HCT116 (cell line): ENCODE data around the gene CRTC1. TPM values are rescaled to one million over a fixed set of nuclear protein-coding genes. Genes with fewer than 3 reads are reported as not detected.

Source experiments
- ATAC-seq: fragments of 200-7000 bp; cut with Tn5 transposase; 2 replicates; pipeline ENCODE4 v1.9.1; 2020; ENCODE audit warnings: mild to moderate bottlenecking, moderate library complexity
- BruUV-seq: library from RNA; stranded (reverse); fragments of 400-500 nt; replicated peaks from 2 replicates; lab custom pipeline; 2021; lab: Mats Ljungman, UMichigan
- CTCF ChIA-PET: fragments of 300-600 bp; sonication (Branson Sonifier 250); formaldehyde crosslinking; loops from one replicate; lab custom pipeline; 2021; ENCODE audit warnings: antibody characterized with exemption; lab: Charles Lee
- POLR2A ChIA-PET: fragments of 300-600, 350-600 bp; sonication (Branson Sonifier 250); formaldehyde crosslinking; loops from one replicate; lab custom pipeline; 2021; ENCODE audit warnings: antibody characterized with exemption; lab: Charles Lee
- RAD21 ChIA-PET, 2 experiments: fragments of 300-600 bp; sonication (Branson Sonifier 250); formaldehyde crosslinking; loops; one replicate each; lab custom pipeline; 2023; ENCODE audit warnings: low total read pairs in 2 of 2; ENCODE audit not compliant: uncharacterized antibody in 2 of 2, unreplicated experiment in 2 of 2, low non-redundant PET in 1 of 2; lab: Charles Lee
- DNase-seq: peaks from one replicate; pipeline ENCODE4 v3.0.0-alpha.2; 2010; ENCODE audit warnings: low read depth, low spot score
- H2AFZ ChIP-seq: fragments of 200-600 bp; shearing (Covaris generic), sonication (generic); 2 replicates; pipeline ENCODE4 v1.6.1; 2017; ENCODE audit warnings: low read depth, mixed run types, mixed read lengths, antibody characterized with exemption, low read length; ENCODE audit not compliant: poor library complexity, severe bottlenecking
- H3K27ac ChIP-seq: 2 replicates; pipeline ENCODE4 v1.5.1; 2012; ENCODE audit warnings: low read depth, low read length
- H3K27me3 ChIP-seq: fragments of 200-600 bp; sonication (generic); 2 replicates; pipeline ENCODE4 v1.6.1; 2016; ENCODE audit warnings: mixed run types, low read length, mixed read lengths; ENCODE audit not compliant: insufficient read depth
- H3K36me3 ChIP-seq, 2 experiments: fragments of 200-500 bp in 1 of 2; fragments of 200-600 bp in 1 of 2; sonication (Bioruptor generic) in 1 of 2; sonication (generic) in 1 of 2; 2 replicates each; pipeline versions ENCODE4 v1.5.1 to v1.6.1; 2014 to 2016; ENCODE audit warnings: low read length in 2 of 2, inconsistent platforms in 1 of 2, mixed read lengths in 1 of 2, mixed run types in 1 of 2; ENCODE audit not compliant: insufficient read depth in 2 of 2, control insufficient read depth in 1 of 2
- H3K4me1 ChIP-seq, 2 experiments: fragments of 200-600 bp in 1 of 2; sonication (generic) in 1 of 2; 2 replicates each; pipeline versions ENCODE4 v1.5.1 to v1.6.1; 2012 to 2017; ENCODE audit warnings: low read length in 2 of 2, inconsistent platforms in 1 of 2, mild to moderate bottlenecking in 1 of 2, mixed read lengths in 1 of 2, mixed run types in 1 of 2, moderate library complexity in 1 of 2; ENCODE audit not compliant: insufficient read depth in 2 of 2, control insufficient read depth in 1 of 2
- H3K4me2 ChIP-seq: fragments of 200-600 bp; sonication (generic); 2 replicates; pipeline ENCODE4 v1.6.1; 2017; ENCODE audit warnings: mixed run types, low read length, mixed read lengths
- H3K4me3 ChIP-seq, 2 experiments: fragments of 200-600 bp in 1 of 2; sonication (generic) in 1 of 2; replicated peaks in 1 of 2; 2 replicates each; pipeline ENCODE4 v1.5.1; 2011 to 2016; ENCODE audit warnings: low read length in 2 of 2, control low read depth in 1 of 2, low read depth in 1 of 2, mild to moderate bottlenecking in 1 of 2, mixed read lengths in 1 of 2, mixed run types in 1 of 2
- H3K79me2 ChIP-seq: fragments of 200-600 bp; sonication (generic); 2 replicates; pipeline ENCODE4 v1.6.1; 2017; ENCODE audit warnings: mild to moderate bottlenecking, mixed run types, low read length, moderate library complexity, mixed read lengths; ENCODE audit not compliant: insufficient read depth
- H3K9ac ChIP-seq: fragments of 200-600 bp; sonication (generic); 2 replicates; pipeline ENCODE4 v1.6.1; 2016; ENCODE audit warnings: low read length, mixed read lengths
- H3K9me2 ChIP-seq: fragments of 200-600 bp; sonication (generic), shearing (Covaris generic); 2 replicates; pipeline ENCODE4 v1.6.1; 2017; ENCODE audit warnings: mixed run types, mild to moderate bottlenecking, moderate library complexity; ENCODE audit not compliant: insufficient read depth
- H3K9me3 ChIP-seq, 2 experiments: fragments of 200-500 bp in 1 of 2; fragments of 200-600 bp in 1 of 2; sonication (Bioruptor generic) in 1 of 2; sonication (generic) in 1 of 2; 2 replicates each; pipeline ENCODE4 v1.6.1; 2014 to 2017; ENCODE audit warnings: low read length in 2 of 2, mixed read lengths in 2 of 2, inconsistent platforms in 1 of 2, low read depth in 1 of 2, mild to moderate bottlenecking in 1 of 2, mixed run types in 1 of 2, moderate library complexity in 1 of 2; ENCODE audit not compliant: control insufficient read depth in 1 of 2, insufficient read depth in 1 of 2
- H4K20me1 ChIP-seq: fragments of 200-600 bp; sonication (generic), shearing (Covaris generic); 2 replicates; pipeline ENCODE4 v1.6.1; 2017; ENCODE audit warnings: mixed run types, mild to moderate bottlenecking, moderate library complexity; ENCODE audit not compliant: insufficient read depth
- CBX3 ChIP-seq: IDR thresholded peaks from 2 replicates; pipeline ENCODE4 v1.6.1; 2012; ENCODE audit warnings: low read depth
- EGR1 ChIP-seq: IDR thresholded peaks from 2 replicates; pipeline ENCODE4 v1.6.1; 2012; ENCODE audit warnings: low read depth
- EZH2phosphoT487 ChIP-seq: fragments of 200-600 bp; IDR thresholded peaks from 2 replicates; pipeline ENCODE4 v1.6.1; 2018; ENCODE audit warnings: antibody characterized with exemption, borderline replicate concordance
- FOSL1 ChIP-seq: IDR thresholded peaks from 2 replicates; pipeline ENCODE4 v1.6.1; 2012; ENCODE audit warnings: low read depth
- POLR2AphosphoS5 ChIP-seq: IDR thresholded peaks from 2 replicates; pipeline ENCODE4 v1.6.1; 2011; ENCODE audit warnings: mild to moderate bottlenecking, low read depth, low read length, moderate library complexity
- SIN3A ChIP-seq: IDR thresholded peaks from 2 replicates; pipeline ENCODE4 v1.6.1; 2012; ENCODE audit warnings: low read depth
- SP1 ChIP-seq: IDR thresholded peaks from 2 replicates; pipeline ENCODE4 v1.6.1; 2012; ENCODE audit warnings: low read depth
- TCF7L2 ChIP-seq: IDR thresholded peaks from 2 replicates; pipeline ENCODE4 v1.7.0; 2011; ENCODE audit warnings: borderline replicate concordance, inconsistent platforms; ENCODE audit not compliant: insufficient read depth, insufficient read length; ENCODE audit errors: extremely low read depth
- ZFX ChIP-seq: fragments of 450-650 bp; IDR thresholded peaks from 2 replicates; pipeline ENCODE4 v1.6.1; 2017
- ZNF274 ChIP-seq: fragments of 200-500 bp; sonication (Bioruptor generic); IDR thresholded peaks from 2 replicates; pipeline ENCODE4 v1.6.1; 2014; ENCODE audit warnings: mild to moderate bottlenecking, low read depth, low read length, inconsistent platforms
- intact Hi-C: fragments of 100-400 bp; cut with micrococcal nuclease; formaldehyde crosslinking; loops from 2 replicates; pipeline ENCODE4 v1.10.0; 2022
- total RNA-seq: library from RNA; stranded (reverse); gene quantifications from one replicate; pipeline ENCODE4 v1.2.1, GENCODE V29; 2021; ENCODE audit not compliant: unreplicated experiment
- TF ChIP-seq, protein P1 (sequence below), 3 experiments: fragments of 200-600 bp in 1 of 3; sonication (generic) in 1 of 3; IDR thresholded peaks in 2 of 3; conservative IDR thresholded peaks in 1 of 3; 2 replicates each; pipeline ENCODE4 v1.5.1; 2012 to 2017; ENCODE audit warnings: low read depth in 2 of 3, low read length in 2 of 3, antibody characterized with exemption in 1 of 3, borderline replicate concordance in 1 of 3, control low read depth in 1 of 3, mild to moderate bottlenecking in 1 of 3, mixed read lengths in 1 of 3, mixed run types in 1 of 3, moderate library complexity in 1 of 3; ENCODE audit not compliant: insufficient read depth in 1 of 3
- TF ChIP-seq, protein P2 (sequence below): IDR thresholded peaks from 2 replicates; pipeline ENCODE4 v1.6.1; 2011; ENCODE audit warnings: mild to moderate bottlenecking, low read length, moderate library complexity; ENCODE audit not compliant: insufficient replicate concordance; ENCODE audit errors: extremely low read depth
- TF ChIP-seq, protein P3 (sequence below): IDR thresholded peaks from 2 replicates; pipeline ENCODE4 v1.6.1; 2012; ENCODE audit warnings: low read depth
- TF ChIP-seq, protein P4 (sequence below): IDR thresholded peaks from 2 replicates; pipeline ENCODE4 v1.6.1; 2012
- TF ChIP-seq, protein P5 (sequence below): IDR thresholded peaks from 2 replicates; pipeline ENCODE4 v1.6.1; 2012

CRTC1 gene
- total RNA-seq, 1 experiment from 2014 or later, result 14.9 TPM

DNA sequence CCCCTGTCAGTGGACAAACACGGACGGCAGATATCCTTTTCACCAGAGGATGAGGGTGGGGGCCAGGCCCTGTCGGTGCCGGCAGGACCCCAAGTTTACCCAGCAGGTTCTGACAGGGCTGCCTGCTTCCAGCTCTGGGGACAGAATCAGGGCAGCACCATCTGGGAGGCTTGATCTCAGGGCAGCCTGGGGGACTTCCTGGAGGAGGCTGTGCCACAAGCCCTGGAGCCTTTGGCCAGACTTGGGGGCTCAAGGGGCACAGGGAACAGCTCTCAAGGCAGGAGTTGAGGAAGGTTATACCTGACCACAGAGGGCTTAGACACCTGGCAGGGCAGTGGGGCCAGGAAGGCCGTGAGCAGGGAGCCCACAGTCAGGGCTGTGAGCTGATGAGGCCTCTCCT is 62.5 kb downstream of the CRTC1 start:
- RAD21 ChIA-PET, result no interaction called here
- no TSS peak for BruUV-seq
- no peaks in the 10 kb centered on the region for H3K9me3 ChIP-seq
- intact Hi-C loops, result no loop called here
- no peak overlapping the region for H3K4me2 ChIP-seq
- no peaks in the 10 kb centered on the region for H3K79me2 ChIP-seq
- H3K36me3 ChIP-seq, result peaks cover 0 to 5% of the 10 kb centered on the region in 2 experiments; a peak in 1 of 4 replicates
- no peaks in the 10 kb centered on the region for H4K20me1 ChIP-seq
- H3K4me1 ChIP-seq, result no peaks in the 10 kb centered on the region; a peak in 2 of 4 replicates
- TF ChIP-seq POLR2AphosphoS5, result no peak
- no peak for TF ChIP-seq TCF7L2
- TF ChIP-seq, protein P1, sequence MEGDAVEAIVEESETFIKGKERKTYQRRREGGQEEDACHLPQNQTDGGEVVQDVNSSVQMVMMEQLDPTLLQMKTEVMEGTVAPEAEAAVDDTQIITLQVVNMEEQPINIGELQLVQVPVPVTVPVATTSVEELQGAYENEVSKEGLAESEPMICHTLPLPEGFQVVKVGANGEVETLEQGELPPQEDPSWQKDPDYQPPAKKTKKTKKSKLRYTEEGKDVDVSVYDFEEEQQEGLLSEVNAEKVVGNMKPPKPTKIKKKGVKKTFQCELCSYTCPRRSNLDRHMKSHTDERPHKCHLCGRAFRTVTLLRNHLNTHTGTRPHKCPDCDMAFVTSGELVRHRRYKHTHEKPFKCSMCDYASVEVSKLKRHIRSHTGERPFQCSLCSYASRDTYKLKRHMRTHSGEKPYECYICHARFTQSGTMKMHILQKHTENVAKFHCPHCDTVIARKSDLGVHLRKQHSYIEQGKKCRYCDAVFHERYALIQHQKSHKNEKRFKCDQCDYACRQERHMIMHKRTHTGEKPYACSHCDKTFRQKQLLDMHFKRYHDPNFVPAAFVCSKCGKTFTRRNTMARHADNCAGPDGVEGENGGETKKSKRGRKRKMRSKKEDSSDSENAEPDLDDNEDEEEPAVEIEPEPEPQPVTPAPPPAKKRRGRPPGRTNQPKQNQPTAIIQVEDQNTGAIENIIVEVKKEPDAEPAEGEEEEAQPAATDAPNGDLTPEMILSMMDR (IDR thresholded peaks at IDR 0.05 in 2 of 3, conservative IDR thresholded peaks at IDR 0.05 in 1 of 3; ENCODE audit: borderline replicate concordance in 1 of 3, insufficient read depth in 1 of 3, low read depth in 2 of 3, low read length in 2 of 3), result no peak
- TF ChIP-seq, protein P2, sequence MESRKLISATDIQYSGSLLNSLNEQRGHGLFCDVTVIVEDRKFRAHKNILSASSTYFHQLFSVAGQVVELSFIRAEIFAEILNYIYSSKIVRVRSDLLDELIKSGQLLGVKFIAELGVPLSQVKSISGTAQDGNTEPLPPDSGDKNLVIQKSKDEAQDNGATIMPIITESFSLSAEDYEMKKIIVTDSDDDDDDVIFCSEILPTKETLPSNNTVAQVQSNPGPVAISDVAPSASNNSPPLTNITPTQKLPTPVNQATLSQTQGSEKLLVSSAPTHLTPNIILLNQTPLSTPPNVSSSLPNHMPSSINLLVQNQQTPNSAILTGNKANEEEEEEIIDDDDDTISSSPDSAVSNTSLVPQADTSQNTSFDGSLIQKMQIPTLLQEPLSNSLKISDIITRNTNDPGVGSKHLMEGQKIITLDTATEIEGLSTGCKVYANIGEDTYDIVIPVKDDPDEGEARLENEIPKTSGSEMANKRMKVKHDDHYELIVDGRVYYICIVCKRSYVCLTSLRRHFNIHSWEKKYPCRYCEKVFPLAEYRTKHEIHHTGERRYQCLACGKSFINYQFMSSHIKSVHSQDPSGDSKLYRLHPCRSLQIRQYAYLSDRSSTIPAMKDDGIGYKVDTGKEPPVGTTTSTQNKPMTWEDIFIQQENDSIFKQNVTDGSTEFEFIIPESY, result no peak
- TF ChIP-seq, protein P3, sequence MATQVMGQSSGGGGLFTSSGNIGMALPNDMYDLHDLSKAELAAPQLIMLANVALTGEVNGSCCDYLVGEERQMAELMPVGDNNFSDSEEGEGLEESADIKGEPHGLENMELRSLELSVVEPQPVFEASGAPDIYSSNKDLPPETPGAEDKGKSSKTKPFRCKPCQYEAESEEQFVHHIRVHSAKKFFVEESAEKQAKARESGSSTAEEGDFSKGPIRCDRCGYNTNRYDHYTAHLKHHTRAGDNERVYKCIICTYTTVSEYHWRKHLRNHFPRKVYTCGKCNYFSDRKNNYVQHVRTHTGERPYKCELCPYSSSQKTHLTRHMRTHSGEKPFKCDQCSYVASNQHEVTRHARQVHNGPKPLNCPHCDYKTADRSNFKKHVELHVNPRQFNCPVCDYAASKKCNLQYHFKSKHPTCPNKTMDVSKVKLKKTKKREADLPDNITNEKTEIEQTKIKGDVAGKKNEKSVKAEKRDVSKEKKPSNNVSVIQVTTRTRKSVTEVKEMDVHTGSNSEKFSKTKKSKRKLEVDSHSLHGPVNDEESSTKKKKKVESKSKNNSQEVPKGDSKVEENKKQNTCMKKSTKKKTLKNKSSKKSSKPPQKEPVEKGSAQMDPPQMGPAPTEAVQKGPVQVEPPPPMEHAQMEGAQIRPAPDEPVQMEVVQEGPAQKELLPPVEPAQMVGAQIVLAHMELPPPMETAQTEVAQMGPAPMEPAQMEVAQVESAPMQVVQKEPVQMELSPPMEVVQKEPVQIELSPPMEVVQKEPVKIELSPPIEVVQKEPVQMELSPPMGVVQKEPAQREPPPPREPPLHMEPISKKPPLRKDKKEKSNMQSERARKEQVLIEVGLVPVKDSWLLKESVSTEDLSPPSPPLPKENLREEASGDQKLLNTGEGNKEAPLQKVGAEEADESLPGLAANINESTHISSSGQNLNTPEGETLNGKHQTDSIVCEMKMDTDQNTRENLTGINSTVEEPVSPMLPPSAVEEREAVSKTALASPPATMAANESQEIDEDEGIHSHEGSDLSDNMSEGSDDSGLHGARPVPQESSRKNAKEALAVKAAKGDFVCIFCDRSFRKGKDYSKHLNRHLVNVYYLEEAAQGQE, result no peak
- TF ChIP-seq EGR1, result no peak
- TF ChIP-seq SIN3A, result no peak
- TF ChIP-seq SP1, result no peak
- TF ChIP-seq, protein P4, sequence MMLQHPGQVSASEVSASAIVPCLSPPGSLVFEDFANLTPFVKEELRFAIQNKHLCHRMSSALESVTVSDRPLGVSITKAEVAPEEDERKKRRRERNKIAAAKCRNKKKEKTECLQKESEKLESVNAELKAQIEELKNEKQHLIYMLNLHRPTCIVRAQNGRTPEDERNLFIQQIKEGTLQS, result no peak
- TF ChIP-seq EZH2phosphoT487, result no peak
- no peak for TF ChIP-seq FOSL1
- TF ChIP-seq ZFX, result no peak
- TF ChIP-seq, protein P5, sequence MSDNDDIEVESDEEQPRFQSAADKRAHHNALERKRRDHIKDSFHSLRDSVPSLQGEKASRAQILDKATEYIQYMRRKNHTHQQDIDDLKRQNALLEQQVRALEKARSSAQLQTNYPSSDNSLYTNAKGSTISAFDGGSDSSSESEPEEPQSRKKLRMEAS, result no peak
- no peak for TF ChIP-seq CBX3
- no peak for TF ChIP-seq ZNF274
- no peak overlapping the region for H3K4me3 ChIP-seq
- no peak overlapping the region for H3K27ac ChIP-seq
- POLR2A ChIA-PET, result interaction anchor here (0.6 kb wide), 1 partner anchor 31 kb away, joined by 4 read pairs; no protein-coding TSS in a partner anchor
- H3K27me3 ChIP-seq, result no peaks in the 10 kb centered on the region
- DNase-seq, result no peak
- H2AFZ ChIP-seq, result no peak overlapping the region
- no peak for ATAC-seq
- H3K9ac ChIP-seq, result no peak overlapping the region
- no peaks in the 10 kb centered on the region for H3K9me2 ChIP-seq
- CTCF ChIA-PET, result no interaction called here
